ENCODE measurements around the gene TUT4. TPM values are rescaled to one million over a fixed set of nuclear protein-coding genes. Genes with fewer than 3 reads are reported as not detected.

Gene TUT4
- total RNA-seq, 1 experiment from 2014 or later: 27.5 TPM

GRCh38 chr1:52533713-52534112, 19.2 kb downstream of the TUT4 start:
- no peak for DNase-seq (ENCODE audit: low read depth)

DNA sequence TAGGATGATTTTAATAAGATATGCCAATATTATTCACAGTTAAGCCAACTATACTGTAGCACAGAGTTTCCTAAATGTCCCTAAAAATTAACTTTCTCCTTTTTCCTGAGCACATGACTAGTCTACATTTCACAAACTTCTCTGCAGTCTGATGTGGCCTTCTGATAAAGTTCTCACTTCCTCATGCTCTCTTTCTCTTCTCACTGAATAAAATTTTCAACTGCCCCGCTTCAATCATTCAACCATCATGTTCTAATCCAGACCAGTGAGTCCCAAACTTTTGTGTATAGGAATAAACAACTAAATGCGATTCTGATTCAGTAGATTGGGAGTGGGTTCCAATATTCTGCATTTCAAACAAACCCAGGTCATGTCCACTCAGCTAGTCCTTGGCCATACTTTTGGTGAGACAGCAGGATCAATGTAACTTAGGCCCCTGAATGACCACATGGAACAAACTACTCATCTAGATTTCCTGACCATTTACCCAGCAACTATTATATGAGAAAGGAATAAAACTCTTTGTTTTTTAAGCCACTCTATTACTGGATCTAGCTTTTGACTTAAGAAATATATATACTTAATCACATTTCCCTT, 20.1 kb downstream of the TUT4 start:
- DNase-seq (ENCODE audit: low read depth): no peak

DNA sequence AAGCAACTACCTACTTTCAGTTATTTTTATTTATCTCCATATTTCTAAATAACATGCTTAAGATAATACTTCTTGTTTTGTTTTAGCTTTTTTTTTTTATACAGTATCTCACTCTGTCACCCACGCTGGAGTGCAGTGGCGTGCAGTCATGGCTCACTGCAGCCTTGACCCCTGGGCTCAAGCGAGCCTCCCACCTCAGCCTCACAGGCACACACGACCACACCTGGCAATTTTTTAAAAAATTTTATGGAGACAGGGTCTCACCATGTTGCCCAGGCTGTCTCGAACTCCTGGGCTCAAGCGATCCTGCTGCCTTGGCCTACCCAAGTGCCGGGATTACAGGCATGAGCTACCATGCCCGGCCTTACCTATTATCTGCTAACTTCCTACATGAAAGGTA, 20.6 kb downstream of the TUT4 start:
- DNase-seq (ENCODE audit: low read depth): no peak

DNA sequence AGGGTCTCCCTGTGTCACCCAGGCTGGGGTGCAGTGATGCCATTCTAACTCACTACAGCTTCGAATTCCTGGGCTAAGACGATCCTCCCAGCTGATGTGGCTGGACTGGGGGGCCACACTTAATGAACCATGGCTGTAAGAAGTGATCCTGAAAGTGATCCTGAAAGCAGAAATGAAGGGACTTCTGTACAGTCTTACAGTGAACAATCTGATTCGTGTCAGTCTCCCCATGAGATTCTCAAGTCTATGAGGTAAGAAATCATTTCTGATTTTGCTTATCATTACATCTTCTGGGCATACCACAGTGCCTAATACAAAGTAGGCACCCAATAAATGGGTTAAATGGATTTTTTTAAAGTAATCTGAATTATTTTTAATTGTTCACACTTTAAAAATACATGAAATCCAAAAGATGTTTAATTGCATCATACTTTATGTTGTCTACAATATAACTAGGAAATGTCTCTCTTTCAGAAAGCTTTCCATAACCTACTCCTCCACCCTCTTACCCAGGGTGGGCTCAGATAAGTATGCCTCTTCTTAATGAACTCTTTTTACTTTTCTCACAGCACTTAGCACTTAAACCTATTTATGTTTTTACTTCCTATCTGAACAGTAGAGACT, 21.5 kb downstream of the TUT4 start:
- no peak for DNase-seq (ENCODE audit: low read depth)

- DNase-seq (ENCODE audit: low read depth): no peak
Observed at GRCh38 chr1:52530563-52531144, 22.2 kb downstream of the TUT4 start.

DNA sequence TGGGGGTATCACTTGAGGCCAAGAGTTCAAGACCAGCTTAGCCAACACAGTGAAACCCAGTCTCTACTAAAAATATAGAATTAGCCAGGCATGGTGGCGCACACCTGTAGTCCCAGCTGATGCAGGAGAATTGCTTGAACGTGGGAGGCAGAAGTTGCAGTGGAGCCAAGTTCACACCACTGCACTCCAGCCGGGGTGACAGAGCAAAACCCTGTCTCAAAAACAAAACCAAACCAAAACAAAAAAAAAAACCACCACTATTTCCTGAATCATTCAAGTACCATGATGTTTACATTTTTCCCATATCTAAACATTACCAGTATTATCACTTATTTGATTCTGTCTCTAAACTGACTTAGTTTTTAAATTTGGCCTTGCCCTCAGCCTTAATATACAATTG, 29.5 kb downstream of the TUT4 start:
- no peak for DNase-seq (ENCODE audit: low read depth)

GRCh38 chr1:52520148-52520547, 32.7 kb downstream of the TUT4 start:
- no peak for DNase-seq (ENCODE audit: low read depth)

DNA sequence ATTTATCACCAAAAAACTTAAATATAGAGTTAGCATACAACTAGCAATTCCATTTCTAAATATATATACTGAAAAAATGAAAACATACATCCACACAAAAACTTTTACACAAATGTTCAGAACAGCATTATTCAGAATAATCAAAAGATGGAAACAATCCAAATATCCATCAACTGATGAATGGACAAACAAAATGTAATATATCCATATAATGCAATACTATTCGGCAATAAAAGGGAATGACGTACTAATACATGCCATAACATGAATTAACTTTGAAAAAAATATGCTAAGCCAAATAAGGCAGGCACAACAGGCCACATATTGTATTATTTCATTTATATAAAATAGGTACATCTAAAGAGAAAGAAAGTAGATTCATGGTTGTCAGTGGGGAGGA, 33.9 kb downstream of the TUT4 start:
- no peak for DNase-seq (ENCODE audit: low read depth)

DNA sequence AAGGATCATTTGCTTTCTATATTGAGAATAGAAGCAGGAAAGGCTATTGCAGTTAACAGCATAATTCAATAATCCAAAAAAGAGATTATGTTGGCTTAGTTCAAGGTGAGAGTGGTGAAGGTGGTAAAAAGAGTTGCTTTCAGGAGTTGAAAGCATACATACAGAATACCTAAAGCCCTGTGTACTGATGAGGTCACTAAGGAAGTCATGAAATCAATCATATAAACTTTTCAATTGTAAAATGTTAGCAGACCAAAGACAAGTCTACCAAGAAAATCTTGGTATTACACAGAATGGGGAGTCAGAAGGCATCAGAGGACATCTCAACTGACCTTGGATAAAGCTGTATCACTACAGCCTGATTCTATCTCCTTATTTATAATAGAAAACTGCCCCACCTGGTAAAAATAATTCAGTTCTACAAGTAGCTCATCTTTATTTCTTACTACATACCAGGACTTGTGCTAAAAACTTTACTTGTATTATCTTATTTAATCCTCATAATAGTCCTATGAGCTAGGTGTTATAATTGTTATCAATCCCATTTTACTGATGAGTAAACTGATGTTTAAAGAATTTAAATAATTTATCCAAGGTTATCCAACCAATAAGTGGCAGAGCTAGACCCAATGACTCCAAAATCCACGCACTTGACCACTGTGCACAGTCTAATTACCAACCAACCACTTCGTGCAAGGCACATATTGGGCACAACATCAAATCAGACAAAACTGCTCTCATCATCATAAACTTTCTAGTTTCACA, 40.9 kb downstream of the TUT4 start:
- DNase-seq (ENCODE audit: low read depth): no peak

GRCh38 chr1:52511439-52511838, 41.5 kb downstream of the TUT4 start:
- DNase-seq (ENCODE audit: low read depth): no peak

DNA sequence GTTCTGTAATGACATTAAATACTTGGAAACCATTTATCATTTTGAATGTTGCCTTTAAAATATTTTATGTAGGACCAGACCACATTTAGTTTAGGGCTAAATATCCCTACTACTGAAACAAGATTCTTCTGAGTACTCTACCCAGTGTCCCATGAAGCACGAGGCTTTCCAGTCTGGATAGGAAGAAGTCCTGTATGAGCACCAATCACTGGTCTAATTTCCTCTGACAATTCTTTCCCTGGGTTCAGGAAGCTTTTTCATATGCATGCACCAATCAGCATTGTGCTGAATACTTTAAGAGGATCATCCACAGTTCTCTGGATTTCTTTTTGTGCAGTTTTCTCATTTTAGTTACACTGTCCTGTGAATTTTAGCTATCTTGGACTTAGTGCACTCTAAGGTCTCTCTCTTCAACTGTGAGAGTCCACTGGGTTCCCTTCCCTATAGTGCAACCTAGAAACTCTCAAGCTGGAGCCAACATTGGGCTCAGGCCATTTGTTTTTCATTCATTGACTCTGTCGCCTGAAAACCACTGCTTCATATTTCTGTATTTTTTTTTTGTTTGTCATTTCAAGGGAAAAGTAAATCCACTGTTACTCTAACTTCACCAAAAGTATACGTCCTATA, 45.9 kb downstream of the TUT4 start:
- no peak for DNase-seq (ENCODE audit: low read depth)

DNA sequence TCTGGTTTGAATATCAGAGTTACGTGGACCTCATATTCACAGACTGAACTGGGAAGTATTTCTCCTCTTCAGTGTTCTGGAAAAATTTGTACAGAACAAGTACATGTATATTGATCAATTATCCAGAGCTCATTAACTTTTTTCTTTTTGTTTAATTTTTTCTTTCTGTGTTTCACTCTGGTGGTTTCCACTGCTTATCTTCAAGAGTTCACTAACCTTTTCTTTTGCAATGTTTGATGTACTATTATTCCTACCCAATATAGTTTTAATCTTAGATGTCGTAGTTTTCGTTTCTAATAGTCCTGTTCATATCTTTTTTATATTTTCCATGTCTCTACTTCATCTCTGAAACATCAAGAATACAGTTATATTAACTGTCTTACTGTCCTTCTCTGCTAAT, 46.5 kb downstream of the TUT4 start:
- DNase-seq (ENCODE audit: low read depth): no peak

GRCh38 chr1:52504720-52505119, 48.2 kb downstream of the TUT4 start:
- no peak for DNase-seq (ENCODE audit: low read depth)

DNA sequence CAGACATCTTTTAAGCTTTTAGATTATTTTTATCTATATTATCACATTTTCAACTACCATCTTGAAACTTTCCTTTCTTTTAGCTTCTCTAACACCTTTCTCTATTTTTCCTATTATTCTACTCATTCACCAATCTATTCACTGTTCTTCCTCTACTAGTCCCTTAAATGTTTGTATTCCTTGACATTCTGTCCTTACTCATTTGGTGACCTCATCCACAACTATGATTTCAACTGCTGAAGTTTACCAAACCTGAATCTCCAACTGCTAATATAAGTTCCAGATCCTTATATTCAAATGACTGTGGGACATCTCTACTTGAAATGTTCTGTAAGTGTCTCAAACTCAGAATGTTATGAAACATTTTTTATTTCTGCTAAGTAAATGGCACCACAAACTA, 49.2 kb downstream of the TUT4 start:
- no peak for DNase-seq (ENCODE audit: low read depth)

- no peak for DNase-seq (ENCODE audit: low read depth)
Observed at GRCh38 chr1:52502789-52503188, 50.1 kb downstream of the TUT4 start.

DNA sequence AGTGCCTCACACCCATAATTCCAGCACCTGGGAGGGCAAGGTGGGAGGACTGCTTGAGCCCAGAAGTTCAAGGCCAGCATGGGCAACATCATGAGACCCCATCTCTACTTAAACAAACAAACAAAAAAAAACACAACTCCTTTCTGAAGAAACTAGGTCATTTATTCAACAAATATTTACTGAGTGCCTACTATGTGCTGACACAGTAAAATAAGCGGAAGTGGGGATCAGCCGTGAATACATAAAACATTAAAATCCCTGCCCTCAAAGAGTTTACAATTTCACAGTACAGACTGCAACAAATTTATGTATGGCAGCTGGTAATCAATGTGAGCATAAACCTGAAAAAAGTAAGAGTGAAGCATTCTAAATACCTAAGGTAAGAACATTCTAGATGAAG, 65.3 kb downstream of the TUT4 start:
- no peak for DNase-seq (ENCODE audit: low read depth)

- no peak for DNase-seq (ENCODE audit: low read depth)
Observed at GRCh38 chr1:52482326-52483004, 70.4 kb downstream of the TUT4 start.

GRCh38 chr1:52479076-52479475, 73.8 kb downstream of the TUT4 start:
- DNase-seq (ENCODE audit: low read depth): no peak

DNA sequence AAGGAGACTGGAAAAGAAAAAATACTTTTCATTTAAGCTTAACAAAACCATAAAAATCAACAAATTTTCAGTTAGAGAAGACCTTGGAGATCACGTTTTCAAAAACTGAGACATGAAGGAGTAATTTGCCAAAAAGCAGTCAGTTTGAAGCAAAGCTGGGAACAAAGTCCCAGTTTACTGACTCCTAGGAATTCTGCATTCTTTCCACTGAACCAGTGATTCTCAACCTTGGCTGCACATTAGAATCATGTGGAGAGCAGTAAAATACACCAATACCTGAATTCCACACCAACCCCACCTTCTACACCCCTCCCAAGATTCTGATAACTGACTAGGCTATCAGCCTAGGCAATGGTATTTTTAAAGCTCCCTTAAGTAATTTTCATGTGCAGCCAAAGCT, 75.0 kb downstream of the TUT4 start:
- DNase-seq (ENCODE audit: low read depth): no peak

DNA sequence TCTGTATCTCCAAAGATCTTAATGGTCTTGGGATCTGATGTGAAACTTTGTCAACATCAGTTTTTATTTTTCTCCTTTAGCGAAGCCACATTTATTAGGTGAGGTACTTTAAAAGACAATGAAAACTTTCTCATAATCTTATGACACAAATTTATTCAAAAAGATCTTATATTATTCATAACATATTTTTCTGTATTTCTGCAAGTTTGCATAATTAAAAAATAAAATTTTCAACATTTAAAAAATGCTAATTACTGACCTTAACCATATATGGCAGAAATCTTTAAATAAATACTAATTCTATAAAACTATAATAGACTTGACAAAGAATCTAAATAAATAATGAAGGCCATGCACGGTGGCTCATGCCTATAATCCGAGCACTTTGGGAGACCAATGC, 75.9 kb downstream of the TUT4 start:
- DNase-seq (ENCODE audit: low read depth): no peak

- DNase-seq (ENCODE audit: low read depth): no peak
Observed at GRCh38 chr1:52474807-52475206, 78.1 kb downstream of the TUT4 start.

DNA sequence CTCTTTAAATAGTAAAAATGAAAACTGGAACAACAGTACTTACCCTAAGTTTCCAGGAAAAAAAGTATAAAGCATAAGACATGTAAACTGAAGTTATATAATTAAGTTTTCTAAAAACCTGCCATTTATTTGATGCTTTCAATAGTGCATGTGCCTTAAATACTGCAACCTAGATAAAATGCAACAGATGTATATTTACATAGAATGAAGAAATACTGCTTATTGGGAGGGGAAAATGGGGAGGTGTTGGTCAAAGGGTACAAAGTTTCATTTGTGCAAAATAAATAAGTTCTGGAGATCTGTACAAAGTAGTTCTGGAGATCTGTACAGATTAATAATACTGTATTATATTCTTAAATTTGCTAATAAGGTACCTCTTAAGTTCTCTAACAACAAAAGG, 79.9 kb downstream of the TUT4 start:
- DNase-seq (ENCODE audit: low read depth): no peak
